ENCODE data around the gene KAT2B.

The KAT2B gene

DNA sequence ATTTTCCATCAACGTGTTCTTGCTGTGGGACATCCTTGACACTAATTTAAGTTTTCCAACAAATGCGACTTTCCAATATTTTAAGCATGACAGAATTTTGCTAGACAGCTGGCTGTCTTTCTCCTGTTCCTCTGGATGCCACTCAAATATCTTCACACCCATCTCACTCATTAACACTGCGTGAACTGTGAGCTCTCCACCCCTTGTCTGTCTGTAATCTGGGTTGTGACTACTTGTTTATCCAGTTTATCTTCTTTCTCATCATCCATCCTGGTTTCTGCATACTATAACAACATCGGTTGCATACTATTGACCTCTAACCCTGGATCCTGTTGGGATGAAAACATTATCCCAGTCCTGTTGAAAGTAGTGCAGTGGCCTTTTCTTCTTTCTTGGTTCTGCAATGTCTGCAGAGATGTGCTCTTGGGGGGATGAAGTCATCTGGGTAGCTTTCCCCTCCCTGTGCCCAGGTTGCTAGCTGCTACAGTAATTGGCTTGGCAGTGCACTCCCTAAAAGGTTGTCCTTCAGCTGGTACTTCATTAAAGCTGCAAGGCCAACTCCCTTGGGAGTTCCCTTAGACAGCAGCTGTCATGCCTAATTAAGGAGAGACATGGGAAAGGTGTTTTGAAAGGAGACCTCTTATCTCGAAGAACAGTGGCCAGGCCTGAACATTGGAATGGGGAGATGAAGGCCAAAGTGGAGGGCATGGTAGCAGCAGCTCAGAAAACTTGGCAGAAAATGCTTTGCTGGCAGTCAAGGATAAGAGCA is 24.7 kb downstream of the KAT2B start:
- DNase-seq (ENCODE audit: low read depth), result no peak
- TF ChIP-seq, protein P1, sequence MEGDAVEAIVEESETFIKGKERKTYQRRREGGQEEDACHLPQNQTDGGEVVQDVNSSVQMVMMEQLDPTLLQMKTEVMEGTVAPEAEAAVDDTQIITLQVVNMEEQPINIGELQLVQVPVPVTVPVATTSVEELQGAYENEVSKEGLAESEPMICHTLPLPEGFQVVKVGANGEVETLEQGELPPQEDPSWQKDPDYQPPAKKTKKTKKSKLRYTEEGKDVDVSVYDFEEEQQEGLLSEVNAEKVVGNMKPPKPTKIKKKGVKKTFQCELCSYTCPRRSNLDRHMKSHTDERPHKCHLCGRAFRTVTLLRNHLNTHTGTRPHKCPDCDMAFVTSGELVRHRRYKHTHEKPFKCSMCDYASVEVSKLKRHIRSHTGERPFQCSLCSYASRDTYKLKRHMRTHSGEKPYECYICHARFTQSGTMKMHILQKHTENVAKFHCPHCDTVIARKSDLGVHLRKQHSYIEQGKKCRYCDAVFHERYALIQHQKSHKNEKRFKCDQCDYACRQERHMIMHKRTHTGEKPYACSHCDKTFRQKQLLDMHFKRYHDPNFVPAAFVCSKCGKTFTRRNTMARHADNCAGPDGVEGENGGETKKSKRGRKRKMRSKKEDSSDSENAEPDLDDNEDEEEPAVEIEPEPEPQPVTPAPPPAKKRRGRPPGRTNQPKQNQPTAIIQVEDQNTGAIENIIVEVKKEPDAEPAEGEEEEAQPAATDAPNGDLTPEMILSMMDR (conservative IDR thresholded peaks at IDR 0.05; ENCODE audit: low read length), result no peak
- H3K4me3 ChIP-seq (ENCODE audit: low read length), result no peak overlapping the region

DNA sequence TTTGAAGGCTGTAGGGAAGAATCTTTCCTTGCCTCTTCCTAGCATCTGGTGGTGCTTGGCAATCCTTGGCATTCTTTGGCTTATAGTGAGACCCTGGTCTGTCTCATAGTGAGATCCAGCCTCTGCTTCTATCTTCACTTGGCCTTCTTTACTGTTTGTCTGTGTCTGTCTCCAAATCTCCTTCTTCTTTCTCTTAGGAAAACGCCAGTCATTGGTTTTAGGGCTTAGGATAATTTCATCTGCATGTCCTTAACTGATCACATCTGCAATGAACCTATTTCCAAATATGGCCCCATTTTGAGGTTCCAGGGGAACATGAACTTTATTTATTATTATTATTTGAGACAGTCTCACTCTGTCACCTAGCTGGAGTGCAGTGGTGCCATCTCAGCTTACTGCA is 25.8 kb downstream of the KAT2B start:
- no peak overlapping the region for H3K4me3 ChIP-seq (ENCODE audit: low read length)
- TF ChIP-seq, protein P1 (conservative IDR thresholded peaks at IDR 0.05; ENCODE audit: low read length), result no peak
- no peak for DNase-seq (ENCODE audit: low read depth)

DNA sequence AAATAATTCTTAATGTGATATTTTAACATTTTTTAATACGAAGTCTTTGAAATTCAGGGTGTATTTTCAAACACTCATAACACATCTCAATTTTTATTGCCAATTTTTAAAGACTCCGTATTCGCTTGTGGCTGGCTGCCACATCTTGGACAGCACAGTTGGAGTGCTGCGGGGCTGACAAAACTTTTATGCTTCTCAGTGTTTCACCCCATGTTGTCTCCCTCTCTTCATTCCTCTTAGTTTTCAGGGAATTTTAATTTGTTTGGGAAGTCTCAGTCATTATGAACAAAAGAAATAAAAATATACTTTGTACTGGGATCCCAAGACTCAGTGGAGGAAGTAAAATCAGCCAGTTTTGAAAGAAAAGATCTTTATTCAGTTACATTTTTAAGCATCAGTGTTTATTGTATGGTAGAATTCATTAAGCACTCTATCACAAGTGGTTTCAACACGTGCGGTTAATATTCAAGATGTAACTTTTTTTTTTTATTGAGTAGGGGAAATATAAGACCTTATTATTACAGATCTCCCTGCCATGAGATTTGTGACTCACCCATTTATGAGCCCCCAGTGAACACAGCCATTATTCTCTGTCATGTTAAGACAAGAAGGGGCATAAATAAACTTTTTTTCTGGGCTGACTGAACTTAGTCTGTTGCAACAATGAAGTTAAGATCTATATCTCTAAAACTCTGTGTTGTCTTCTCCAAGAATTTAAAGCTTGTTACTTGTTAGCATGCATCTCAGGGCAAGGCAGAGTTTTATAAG is 26.8 kb downstream of the KAT2B start:
- TF ChIP-seq, protein P1 (conservative IDR thresholded peaks at IDR 0.05; ENCODE audit: low read length), result no peak
- peak; percentile 56 for DNase-seq (ENCODE audit: low read depth)
- H3K4me3 ChIP-seq (ENCODE audit: low read length), result no peak overlapping the region

DNA sequence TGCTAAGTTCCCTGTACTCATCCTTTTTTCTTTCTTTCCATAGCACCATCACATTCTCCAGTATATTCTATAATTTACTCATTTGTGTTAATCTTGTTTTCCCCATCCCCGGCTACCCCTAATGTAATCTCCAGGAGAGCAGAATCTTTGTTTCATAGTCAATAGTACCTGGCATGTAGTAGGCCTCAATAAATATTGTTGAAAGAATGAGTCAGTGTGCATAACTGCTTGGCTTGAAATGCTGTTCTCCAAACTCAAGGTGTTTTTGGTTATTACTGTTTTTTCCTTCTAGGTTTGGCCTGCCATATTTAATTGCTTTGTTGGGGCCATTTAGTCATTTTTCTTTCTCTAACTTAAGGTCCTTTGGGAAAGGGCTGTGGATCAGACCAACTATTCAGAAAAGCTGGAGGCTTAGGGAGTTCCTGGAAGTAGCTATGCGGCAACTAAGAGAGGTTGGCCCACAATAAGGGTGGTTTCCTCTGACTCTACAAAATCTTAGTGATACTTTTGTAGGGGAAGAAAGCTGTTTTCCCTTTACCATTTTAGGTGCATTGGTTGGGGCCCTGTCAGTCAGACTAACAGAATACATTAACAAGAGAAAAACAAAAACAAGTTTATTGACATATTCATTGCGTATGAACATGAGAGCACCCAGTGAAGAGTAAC is 28.4 kb downstream of the KAT2B start:
- TF ChIP-seq, protein P1 (conservative IDR thresholded peaks at IDR 0.05; ENCODE audit: low read length), result no peak
- DNase-seq (ENCODE audit: low read depth), result no peak
- H3K4me3 ChIP-seq (ENCODE audit: low read length), result no peak overlapping the region

DNA sequence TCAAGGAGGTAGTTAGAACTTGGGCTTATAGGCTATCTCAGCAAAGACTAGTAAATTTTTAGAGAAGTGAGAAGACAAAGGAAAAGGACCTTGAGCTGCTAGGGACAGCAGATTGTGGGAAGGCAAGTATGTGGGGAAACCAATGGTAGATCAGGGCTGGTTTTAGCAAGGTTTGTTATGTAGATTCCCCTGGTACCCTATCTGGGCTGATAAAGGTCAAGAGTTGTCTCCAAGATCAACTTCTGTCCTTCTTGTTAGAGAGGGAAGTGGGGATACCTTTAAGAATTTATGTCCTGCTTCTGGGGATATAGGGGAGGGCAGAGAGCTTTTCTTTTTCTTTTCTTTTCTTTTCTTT is 28.9 kb downstream of the KAT2B start:
- TF ChIP-seq, protein P1 (conservative IDR thresholded peaks at IDR 0.05; ENCODE audit: low read length), result no peak
- DNase-seq (ENCODE audit: low read depth), result no peak
- no peak overlapping the region for H3K4me3 ChIP-seq (ENCODE audit: low read length)

DNA sequence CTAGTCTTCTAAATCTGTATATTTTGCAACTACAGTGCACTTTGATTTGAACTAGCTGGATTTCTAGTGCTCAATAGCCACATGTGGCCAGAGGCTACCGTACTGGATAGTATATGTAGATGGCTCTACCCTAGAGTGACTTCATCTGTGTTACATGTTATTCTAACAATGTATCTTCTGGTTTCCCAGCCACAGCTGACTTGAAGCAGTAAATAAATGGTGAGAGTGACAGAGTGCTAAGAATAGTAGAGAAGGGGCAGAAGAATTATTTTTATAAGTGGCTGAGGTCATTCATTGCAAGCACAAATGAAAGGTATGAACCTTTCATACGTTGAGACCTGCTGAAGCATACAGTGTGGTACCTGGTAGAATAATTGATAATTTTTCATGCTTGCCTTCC is 30.9 kb downstream of the KAT2B start:
- no peak for DNase-seq (ENCODE audit: low read depth)
- TF ChIP-seq, protein P1 (conservative IDR thresholded peaks at IDR 0.05; ENCODE audit: low read length), result no peak
- no peak overlapping the region for H3K4me3 ChIP-seq (ENCODE audit: low read length)
